K562 (cell line): ENCODE measurements around the gene TMEM247.

ENCODE experiments used
- TCF7L2 ChIP-seq: fragments of 150-350 bp; IDR thresholded peaks from 2 replicates; pipeline ENCODE4 v1.6.1; 2016; ENCODE audit warnings: low read depth, mild to moderate bottlenecking, low read length, moderate library complexity
- ZNF121 ChIP-seq: sonication (generic); formaldehyde crosslinking; conservative IDR thresholded peaks from 2 replicates; pipeline ENCODE4 v1.8.0; 2022; ENCODE audit warnings: missing genetic modification reagents
- ZNF384 ChIP-seq: IDR thresholded peaks from 2 replicates; pipeline ENCODE4 v1.6.1; 2012; ENCODE audit warnings: low read depth, low read length, improper control_type of control experiment
- ZNF76 ChIP-seq: fragments of 250-450 bp; sonication (Bioruptor Pico); IDR thresholded peaks from 2 replicates; pipeline ENCODE4 v1.4.0; 2020; ENCODE audit warnings: mild to moderate bottlenecking, moderate library complexity, borderline replicate concordance
- TF ChIP-seq, protein P1 (sequence below), 2 experiments: fragments of 450-650 bp; formaldehyde crosslinking in 1 of 2; IDR thresholded peaks; 2 replicates each; pipeline versions ENCODE4 v1.4.0 to v1.6.1; 2014 to 2020; ENCODE audit warnings: mild to moderate bottlenecking in 2 of 2, borderline replicate concordance in 1 of 2, low read depth in 1 of 2
- TF ChIP-seq, protein P2 (sequence below), 3 experiments: IDR thresholded peaks in 2 of 3; conservative IDR thresholded peaks in 1 of 3; 2 replicates each; pipeline ENCODE4 v1.5.1; 2011 to 2012; ENCODE audit warnings: low read length in 3 of 3, mild to moderate bottlenecking in 3 of 3, control low read depth in 2 of 3, improper control_type of control experiment in 1 of 3, inconsistent platforms in 1 of 3, low read depth in 1 of 3, mixed read lengths in 1 of 3, moderate library complexity in 1 of 3; ENCODE audit not compliant: insufficient read depth in 2 of 3
- TF ChIP-seq, protein P3 (sequence below): sonication (generic); formaldehyde crosslinking; IDR thresholded peaks from 2 replicates; pipeline ENCODE4 v1.8.1; 2023; ENCODE audit warnings: mild to moderate bottlenecking, missing genetic modification reagents
- TF ChIP-seq, protein P4 (sequence below): sonication (generic); formaldehyde crosslinking; IDR thresholded peaks from 2 replicates; pipeline ENCODE4 v1.8.0; 2023; ENCODE audit warnings: mild to moderate bottlenecking, missing genetic modification reagents
- TF ChIP-seq, protein P5 (sequence below): fragments of 450-650 bp; IDR thresholded peaks from 2 replicates; pipeline ENCODE4 v1.7.0; 2016; ENCODE audit warnings: borderline replicate concordance

DNA sequence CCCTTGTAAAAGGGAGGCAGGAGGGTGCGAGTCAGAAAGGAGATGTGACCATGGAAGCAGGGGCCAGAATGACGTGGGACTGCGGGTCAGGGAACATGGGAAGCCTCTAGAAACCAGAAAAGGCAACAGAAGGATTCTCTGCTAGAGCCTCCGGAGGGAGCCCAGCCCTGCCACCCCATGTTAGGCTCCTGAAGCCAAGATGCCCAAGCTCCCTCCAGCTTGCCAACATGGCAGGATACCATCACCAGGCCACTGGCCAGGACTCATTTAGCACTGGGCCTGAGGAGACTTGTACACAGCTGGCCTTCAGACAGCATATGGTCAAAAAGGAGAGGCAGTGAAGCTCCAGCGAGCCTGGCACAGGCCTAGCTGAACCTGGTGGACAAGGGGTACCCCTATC lies 5.6 kb downstream of the TMEM247 start:
- TF ChIP-seq, protein P1, sequence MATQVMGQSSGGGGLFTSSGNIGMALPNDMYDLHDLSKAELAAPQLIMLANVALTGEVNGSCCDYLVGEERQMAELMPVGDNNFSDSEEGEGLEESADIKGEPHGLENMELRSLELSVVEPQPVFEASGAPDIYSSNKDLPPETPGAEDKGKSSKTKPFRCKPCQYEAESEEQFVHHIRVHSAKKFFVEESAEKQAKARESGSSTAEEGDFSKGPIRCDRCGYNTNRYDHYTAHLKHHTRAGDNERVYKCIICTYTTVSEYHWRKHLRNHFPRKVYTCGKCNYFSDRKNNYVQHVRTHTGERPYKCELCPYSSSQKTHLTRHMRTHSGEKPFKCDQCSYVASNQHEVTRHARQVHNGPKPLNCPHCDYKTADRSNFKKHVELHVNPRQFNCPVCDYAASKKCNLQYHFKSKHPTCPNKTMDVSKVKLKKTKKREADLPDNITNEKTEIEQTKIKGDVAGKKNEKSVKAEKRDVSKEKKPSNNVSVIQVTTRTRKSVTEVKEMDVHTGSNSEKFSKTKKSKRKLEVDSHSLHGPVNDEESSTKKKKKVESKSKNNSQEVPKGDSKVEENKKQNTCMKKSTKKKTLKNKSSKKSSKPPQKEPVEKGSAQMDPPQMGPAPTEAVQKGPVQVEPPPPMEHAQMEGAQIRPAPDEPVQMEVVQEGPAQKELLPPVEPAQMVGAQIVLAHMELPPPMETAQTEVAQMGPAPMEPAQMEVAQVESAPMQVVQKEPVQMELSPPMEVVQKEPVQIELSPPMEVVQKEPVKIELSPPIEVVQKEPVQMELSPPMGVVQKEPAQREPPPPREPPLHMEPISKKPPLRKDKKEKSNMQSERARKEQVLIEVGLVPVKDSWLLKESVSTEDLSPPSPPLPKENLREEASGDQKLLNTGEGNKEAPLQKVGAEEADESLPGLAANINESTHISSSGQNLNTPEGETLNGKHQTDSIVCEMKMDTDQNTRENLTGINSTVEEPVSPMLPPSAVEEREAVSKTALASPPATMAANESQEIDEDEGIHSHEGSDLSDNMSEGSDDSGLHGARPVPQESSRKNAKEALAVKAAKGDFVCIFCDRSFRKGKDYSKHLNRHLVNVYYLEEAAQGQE (IDR thresholded peaks at IDR 0.05; ENCODE audit: borderline replicate concordance): no peak
- TF ChIP-seq, protein P1 (CRISPR knock-in tag; IDR thresholded peaks at IDR 0.05; ENCODE audit: low read depth): no peak
- TF ChIP-seq, protein P2, sequence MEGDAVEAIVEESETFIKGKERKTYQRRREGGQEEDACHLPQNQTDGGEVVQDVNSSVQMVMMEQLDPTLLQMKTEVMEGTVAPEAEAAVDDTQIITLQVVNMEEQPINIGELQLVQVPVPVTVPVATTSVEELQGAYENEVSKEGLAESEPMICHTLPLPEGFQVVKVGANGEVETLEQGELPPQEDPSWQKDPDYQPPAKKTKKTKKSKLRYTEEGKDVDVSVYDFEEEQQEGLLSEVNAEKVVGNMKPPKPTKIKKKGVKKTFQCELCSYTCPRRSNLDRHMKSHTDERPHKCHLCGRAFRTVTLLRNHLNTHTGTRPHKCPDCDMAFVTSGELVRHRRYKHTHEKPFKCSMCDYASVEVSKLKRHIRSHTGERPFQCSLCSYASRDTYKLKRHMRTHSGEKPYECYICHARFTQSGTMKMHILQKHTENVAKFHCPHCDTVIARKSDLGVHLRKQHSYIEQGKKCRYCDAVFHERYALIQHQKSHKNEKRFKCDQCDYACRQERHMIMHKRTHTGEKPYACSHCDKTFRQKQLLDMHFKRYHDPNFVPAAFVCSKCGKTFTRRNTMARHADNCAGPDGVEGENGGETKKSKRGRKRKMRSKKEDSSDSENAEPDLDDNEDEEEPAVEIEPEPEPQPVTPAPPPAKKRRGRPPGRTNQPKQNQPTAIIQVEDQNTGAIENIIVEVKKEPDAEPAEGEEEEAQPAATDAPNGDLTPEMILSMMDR (IDR thresholded peaks at IDR 0.05 in 2 of 3, conservative IDR thresholded peaks at IDR 0.05 in 1 of 3; ENCODE audit: insufficient read depth in 2 of 3, low read depth in 1 of 3, low read length in 3 of 3): no peak
- TF ChIP-seq, protein P3, sequence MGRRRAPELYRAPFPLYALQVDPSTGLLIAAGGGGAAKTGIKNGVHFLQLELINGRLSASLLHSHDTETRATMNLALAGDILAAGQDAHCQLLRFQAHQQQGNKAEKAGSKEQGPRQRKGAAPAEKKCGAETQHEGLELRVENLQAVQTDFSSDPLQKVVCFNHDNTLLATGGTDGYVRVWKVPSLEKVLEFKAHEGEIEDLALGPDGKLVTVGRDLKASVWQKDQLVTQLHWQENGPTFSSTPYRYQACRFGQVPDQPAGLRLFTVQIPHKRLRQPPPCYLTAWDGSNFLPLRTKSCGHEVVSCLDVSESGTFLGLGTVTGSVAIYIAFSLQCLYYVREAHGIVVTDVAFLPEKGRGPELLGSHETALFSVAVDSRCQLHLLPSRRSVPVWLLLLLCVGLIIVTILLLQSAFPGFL (CRISPR knock-in tag): no peak
- TF ChIP-seq, protein P4, sequence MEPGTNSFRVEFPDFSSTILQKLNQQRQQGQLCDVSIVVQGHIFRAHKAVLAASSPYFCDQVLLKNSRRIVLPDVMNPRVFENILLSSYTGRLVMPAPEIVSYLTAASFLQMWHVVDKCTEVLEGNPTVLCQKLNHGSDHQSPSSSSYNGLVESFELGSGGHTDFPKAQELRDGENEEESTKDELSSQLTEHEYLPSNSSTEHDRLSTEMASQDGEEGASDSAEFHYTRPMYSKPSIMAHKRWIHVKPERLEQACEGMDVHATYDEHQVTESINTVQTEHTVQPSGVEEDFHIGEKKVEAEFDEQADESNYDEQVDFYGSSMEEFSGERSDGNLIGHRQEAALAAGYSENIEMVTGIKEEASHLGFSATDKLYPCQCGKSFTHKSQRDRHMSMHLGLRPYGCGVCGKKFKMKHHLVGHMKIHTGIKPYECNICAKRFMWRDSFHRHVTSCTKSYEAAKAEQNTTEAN (CRISPR knock-in tag): no peak
- TF ChIP-seq ZNF384: no peak
- TF ChIP-seq TCF7L2: no peak
- TF ChIP-seq, protein P5, sequence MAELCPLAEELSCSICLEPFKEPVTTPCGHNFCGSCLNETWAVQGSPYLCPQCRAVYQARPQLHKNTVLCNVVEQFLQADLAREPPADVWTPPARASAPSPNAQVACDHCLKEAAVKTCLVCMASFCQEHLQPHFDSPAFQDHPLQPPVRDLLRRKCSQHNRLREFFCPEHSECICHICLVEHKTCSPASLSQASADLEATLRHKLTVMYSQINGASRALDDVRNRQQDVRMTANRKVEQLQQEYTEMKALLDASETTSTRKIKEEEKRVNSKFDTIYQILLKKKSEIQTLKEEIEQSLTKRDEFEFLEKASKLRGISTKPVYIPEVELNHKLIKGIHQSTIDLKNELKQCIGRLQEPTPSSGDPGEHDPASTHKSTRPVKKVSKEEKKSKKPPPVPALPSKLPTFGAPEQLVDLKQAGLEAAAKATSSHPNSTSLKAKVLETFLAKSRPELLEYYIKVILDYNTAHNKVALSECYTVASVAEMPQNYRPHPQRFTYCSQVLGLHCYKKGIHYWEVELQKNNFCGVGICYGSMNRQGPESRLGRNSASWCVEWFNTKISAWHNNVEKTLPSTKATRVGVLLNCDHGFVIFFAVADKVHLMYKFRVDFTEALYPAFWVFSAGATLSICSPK: no peak
- TF ChIP-seq ZNF121 (CRISPR knock-in tag): no peak
- no peak for TF ChIP-seq ZNF76 (CRISPR knock-in tag)
